ENCODE data around the gene RIT2.

RIT2 gene

DNA sequence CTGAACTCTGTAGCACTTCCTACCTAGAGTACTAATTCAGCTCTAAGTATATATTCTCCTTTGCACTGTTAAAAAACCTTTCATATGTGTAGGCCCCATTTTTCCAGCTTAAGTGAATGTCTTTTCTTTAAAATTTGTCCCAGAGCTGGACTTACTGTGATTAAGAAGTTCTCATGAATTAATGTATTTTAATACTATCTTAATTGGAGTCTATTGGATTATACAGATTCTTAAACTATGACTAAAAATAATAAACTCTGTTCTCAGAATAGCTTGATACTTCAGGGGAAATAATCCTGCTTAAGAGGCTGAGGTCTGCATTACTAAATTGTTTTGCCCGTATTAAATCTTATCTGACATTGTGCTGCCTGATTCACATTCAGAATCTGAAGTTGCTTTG is 223.3 kb downstream of the RIT2 start:
- Histone ChIP-seq H3K9me3 (ENCODE audit: insufficient read depth, low read depth, low read length) (no peaks in the 10 kb centered on the region), H3K27me3 (ENCODE audit: insufficient read depth, low read length) (no peaks in the 10 kb centered on the region), H3K9ac (ENCODE audit: low read depth, low read length) (no peak overlapping the region), H3K4me3 (ENCODE audit: low read length) (no peak overlapping the region), H3K36me3 (ENCODE audit: insufficient read depth, low read length) (no peaks in the 10 kb centered on the region), H3K4me1 (ENCODE audit: insufficient read depth, low read length) (no peaks in the 10 kb centered on the region; the same call in 1 of the 2 replicates), H3K27ac (ENCODE audit: low read depth, low read length) (no peak overlapping the region)
- WGBS, result 97% methylated on average over 1 of the region's 1 CpG

DNA sequence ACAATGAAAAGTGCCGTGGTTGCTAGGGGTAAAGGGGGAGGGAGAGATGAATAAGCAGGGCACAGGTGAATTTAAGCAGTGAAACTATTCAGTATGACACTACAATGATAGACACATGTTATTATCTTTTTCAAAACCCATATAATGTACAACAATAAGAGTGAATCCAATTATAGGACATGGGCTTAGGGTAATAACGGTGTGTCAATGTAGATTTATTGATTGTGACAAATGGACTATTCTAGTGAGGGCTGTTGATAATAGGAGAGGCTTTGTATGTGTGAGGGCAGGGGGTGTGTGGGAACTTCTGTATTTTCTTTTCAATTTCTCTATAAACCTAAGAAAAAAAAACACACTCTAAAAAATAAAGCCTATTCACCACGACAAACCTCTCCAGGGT is 223.8 kb downstream of the RIT2 start:
- Histone ChIP-seq H3K36me3 (ENCODE audit: insufficient read depth, low read length) (no peaks in the 10 kb centered on the region), H3K27ac (ENCODE audit: low read depth, low read length) (no peak overlapping the region), H3K4me1 (ENCODE audit: insufficient read depth, low read length) (no peaks in the 10 kb centered on the region; the same call in 1 of the 2 replicates), H3K4me3 (ENCODE audit: low read length) (no peak overlapping the region), H3K9ac (ENCODE audit: low read depth, low read length) (no peak overlapping the region), H3K27me3 (ENCODE audit: insufficient read depth, low read length) (no peaks in the 10 kb centered on the region), H3K9me3 (ENCODE audit: insufficient read depth, low read depth, low read length) (no peaks in the 10 kb centered on the region)
- WGBS, result 97% methylated on average over 3 of the region's 3 CpGs

- Histone ChIP-seq H3K27ac (ENCODE audit: low read depth, low read length) (no peak overlapping the region), H3K9ac (ENCODE audit: low read depth, low read length) (no peak overlapping the region), H3K4me1 (ENCODE audit: insufficient read depth, low read length) (no peaks in the 10 kb centered on the region; the same call in 1 of the 2 replicates), H3K9me3 (ENCODE audit: insufficient read depth, low read depth, low read length) (no peaks in the 10 kb centered on the region), H3K36me3 (ENCODE audit: insufficient read depth, low read length) (no peaks in the 10 kb centered on the region), H3K4me3 (ENCODE audit: low read length) (no peak overlapping the region), H3K27me3 (ENCODE audit: insufficient read depth, low read length) (no peaks in the 10 kb centered on the region)
- 94% methylated on average over 2 of the region's 3 CpGs for WGBS
These were observed 232.3 kb downstream of the RIT2 start for GRCh38 chr18:42883169-42883568.

DNA sequence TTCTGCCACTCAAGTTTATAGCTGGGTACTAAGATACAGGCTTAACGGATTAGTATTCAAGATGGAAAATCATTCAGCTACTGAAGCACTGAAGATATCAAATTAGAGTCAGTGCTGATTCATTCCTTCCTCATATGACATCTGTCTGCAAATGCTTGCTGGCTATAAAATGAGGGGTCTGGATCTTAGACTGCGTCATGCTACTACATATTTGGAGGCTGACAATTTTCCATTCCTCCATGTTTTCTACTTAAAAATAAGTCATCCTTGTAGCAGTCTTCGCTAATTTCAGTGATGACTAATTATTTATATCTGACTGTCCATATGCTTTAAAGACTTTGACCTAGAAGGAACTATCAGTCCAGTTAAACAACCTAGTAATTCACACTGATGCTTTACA is 233.4 kb downstream of the RIT2 start:
- no peak overlapping the region for H3K4me3 ChIP-seq (ENCODE audit: low read length)
- no peaks in the 10 kb centered on the region for H3K36me3 ChIP-seq (ENCODE audit: insufficient read depth, low read length)
- no peak overlapping the region for H3K27ac ChIP-seq (ENCODE audit: low read depth, low read length)
- 94% methylated on average over 3 of the region's 3 CpGs for WGBS
- no peak overlapping the region for H3K9ac ChIP-seq (ENCODE audit: low read depth, low read length)
- H3K4me1 ChIP-seq (ENCODE audit: insufficient read depth, low read length), result no peaks in the 10 kb centered on the region; the same call in 1 of the 2 replicates
- H3K27me3 ChIP-seq (ENCODE audit: insufficient read depth, low read length), result no peaks in the 10 kb centered on the region
- H3K9me3 ChIP-seq (ENCODE audit: insufficient read depth, low read depth, low read length), result no peaks in the 10 kb centered on the region

GRCh38 chr18:42872838-42873237 is 242.6 kb downstream of the RIT2 start:
- Histone ChIP-seq H3K4me1 (ENCODE audit: insufficient read depth, low read length) (no peaks in the 10 kb centered on the region), H3K36me3 (ENCODE audit: insufficient read depth, low read length) (no peaks in the 10 kb centered on the region), H3K4me3 (ENCODE audit: low read length) (no peak overlapping the region), H3K27ac (ENCODE audit: low read depth, low read length) (no peak overlapping the region), H3K9me3 (ENCODE audit: insufficient read depth, low read depth, low read length) (no peaks in the 10 kb centered on the region), H3K9ac (ENCODE audit: low read depth, low read length) (no peak overlapping the region), H3K27me3 (ENCODE audit: insufficient read depth, low read length) (no peaks in the 10 kb centered on the region)
- 97% methylated on average over 2 of the region's 2 CpGs for WGBS

DNA sequence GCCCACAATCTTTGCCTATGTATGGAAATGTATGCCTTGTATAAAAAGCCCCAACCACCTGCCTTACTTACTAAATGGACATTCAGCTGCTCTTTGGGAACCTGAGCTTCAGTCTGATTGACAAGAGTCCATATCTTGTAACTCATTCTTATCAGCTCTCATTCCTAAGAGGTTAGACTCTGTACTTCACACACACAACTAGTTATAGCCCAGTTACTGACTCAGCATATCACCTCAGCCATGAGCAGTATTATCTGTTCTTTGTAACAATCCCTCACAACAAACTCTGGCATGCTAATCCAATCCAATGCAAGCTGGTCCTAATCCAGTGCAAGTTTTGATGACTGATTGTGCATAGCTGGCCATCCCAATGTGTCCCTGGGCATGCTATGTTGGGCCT is 250.6 kb downstream of the RIT2 start:
- Histone ChIP-seq H3K4me3 (ENCODE audit: low read length) (no peak overlapping the region), H3K27me3 (ENCODE audit: insufficient read depth, low read length) (no peaks in the 10 kb centered on the region), H3K9me3 (ENCODE audit: insufficient read depth, low read depth, low read length) (no peaks in the 10 kb centered on the region), H3K36me3 (ENCODE audit: insufficient read depth, low read length) (no peaks in the 10 kb centered on the region), H3K9ac (ENCODE audit: low read depth, low read length) (no peak overlapping the region), H3K27ac (ENCODE audit: low read depth, low read length) (no peak overlapping the region), H3K4me1 (ENCODE audit: insufficient read depth, low read length) (no peaks in the 10 kb centered on the region)

GRCh38 chr18:42861271-42861670 is 254.2 kb downstream of the RIT2 start:
- Histone ChIP-seq H3K27me3 (ENCODE audit: insufficient read depth, low read length) (no peaks in the 10 kb centered on the region), H3K4me1 (ENCODE audit: insufficient read depth, low read length) (no peaks in the 10 kb centered on the region), H3K4me3 (ENCODE audit: low read length) (no peak overlapping the region), H3K9me3 (ENCODE audit: insufficient read depth, low read depth, low read length) (no peaks in the 10 kb centered on the region), H3K36me3 (ENCODE audit: insufficient read depth, low read length) (no peaks in the 10 kb centered on the region), H3K27ac (ENCODE audit: low read depth, low read length) (no peak overlapping the region), H3K9ac (ENCODE audit: low read depth, low read length) (no peak overlapping the region)

DNA sequence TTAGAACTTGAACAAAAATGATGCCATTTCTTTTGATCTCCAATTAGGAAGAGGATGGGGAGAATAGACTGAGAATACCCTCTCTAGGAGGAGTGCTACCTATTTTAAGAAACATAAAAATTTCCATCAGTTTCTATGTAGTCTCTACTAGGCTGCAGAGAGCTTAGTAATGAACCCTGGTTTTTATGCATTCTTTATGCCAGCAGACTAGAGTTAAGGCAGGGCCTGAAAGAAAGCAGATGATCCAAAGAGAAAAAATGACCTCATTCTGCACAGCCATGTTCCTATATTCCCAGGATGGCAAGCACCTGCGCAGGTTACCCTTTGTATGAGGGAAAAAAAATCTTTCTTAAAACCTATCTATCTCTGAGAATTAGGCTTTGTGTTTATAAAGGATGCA is 254.9 kb downstream of the RIT2 start:
- H3K9me3 ChIP-seq (ENCODE audit: insufficient read depth, low read depth, low read length), result no peaks in the 10 kb centered on the region
- WGBS, result no CpG with 5 or more reads among the region's 1 CpG
- no peak overlapping the region for H3K27ac ChIP-seq (ENCODE audit: low read depth, low read length)
- no peaks in the 10 kb centered on the region for H3K27me3 ChIP-seq (ENCODE audit: insufficient read depth, low read length)
- no peaks in the 10 kb centered on the region for H3K36me3 ChIP-seq (ENCODE audit: insufficient read depth, low read length)
- no peak overlapping the region for H3K9ac ChIP-seq (ENCODE audit: low read depth, low read length)
- no peak overlapping the region for H3K4me3 ChIP-seq (ENCODE audit: low read length)
- no peaks in the 10 kb centered on the region for H3K4me1 ChIP-seq (ENCODE audit: insufficient read depth, low read length)

- no peaks in the 10 kb centered on the region for H3K27me3 ChIP-seq (ENCODE audit: insufficient read depth, low read length)
- H3K36me3 ChIP-seq (ENCODE audit: insufficient read depth, low read length), result no peaks in the 10 kb centered on the region
- no peaks in the 10 kb centered on the region; the same call in 1 of the 2 replicates for H3K4me1 ChIP-seq (ENCODE audit: insufficient read depth, low read length)
- no peak overlapping the region for H3K4me3 ChIP-seq (ENCODE audit: low read length)
- no peaks in the 10 kb centered on the region for H3K9me3 ChIP-seq (ENCODE audit: insufficient read depth, low read depth, low read length)
- no peak overlapping the region for H3K9ac ChIP-seq (ENCODE audit: low read depth, low read length)
- H3K27ac ChIP-seq (ENCODE audit: low read depth, low read length), result no peak overlapping the region
These were observed 255.5 kb downstream of the RIT2 start for GRCh38 chr18:42860011-42860410.

DNA sequence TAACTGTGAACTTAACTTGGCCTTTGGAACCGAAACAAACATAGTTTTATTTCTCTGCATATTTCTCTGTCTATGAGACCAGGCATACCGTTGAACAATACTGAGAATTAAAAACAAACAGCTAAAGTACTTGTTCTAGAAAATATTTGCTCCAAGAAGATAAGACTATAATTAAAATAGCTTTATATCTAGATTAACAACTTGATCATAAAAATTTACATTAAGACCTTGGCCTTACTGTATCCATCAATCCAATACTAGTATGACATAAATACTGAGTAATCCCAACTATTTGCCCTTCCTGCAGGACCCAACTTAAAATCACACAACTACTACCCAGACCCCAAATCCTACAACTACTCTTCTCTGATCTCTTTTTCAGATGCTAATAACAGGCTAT is 260.9 kb downstream of the RIT2 start:
- no peak overlapping the region for H3K9ac ChIP-seq (ENCODE audit: low read depth, low read length)
- H3K4me3 ChIP-seq (ENCODE audit: low read length), result no peak overlapping the region
- H3K9me3 ChIP-seq (ENCODE audit: insufficient read depth, low read depth, low read length), result no peaks in the 10 kb centered on the region
- H3K27ac ChIP-seq (ENCODE audit: low read depth, low read length), result no peak overlapping the region
- peaks cover 5% of the 10 kb centered on the region; the same call in 1 of the 2 replicates for H3K4me1 ChIP-seq (ENCODE audit: insufficient read depth, low read length)
- WGBS, result 92% methylated on average over 2 of the region's 2 CpGs
- H3K36me3 ChIP-seq (ENCODE audit: insufficient read depth, low read length), result no peaks in the 10 kb centered on the region
- H3K27me3 ChIP-seq (ENCODE audit: insufficient read depth, low read length), result no peaks in the 10 kb centered on the region

DNA sequence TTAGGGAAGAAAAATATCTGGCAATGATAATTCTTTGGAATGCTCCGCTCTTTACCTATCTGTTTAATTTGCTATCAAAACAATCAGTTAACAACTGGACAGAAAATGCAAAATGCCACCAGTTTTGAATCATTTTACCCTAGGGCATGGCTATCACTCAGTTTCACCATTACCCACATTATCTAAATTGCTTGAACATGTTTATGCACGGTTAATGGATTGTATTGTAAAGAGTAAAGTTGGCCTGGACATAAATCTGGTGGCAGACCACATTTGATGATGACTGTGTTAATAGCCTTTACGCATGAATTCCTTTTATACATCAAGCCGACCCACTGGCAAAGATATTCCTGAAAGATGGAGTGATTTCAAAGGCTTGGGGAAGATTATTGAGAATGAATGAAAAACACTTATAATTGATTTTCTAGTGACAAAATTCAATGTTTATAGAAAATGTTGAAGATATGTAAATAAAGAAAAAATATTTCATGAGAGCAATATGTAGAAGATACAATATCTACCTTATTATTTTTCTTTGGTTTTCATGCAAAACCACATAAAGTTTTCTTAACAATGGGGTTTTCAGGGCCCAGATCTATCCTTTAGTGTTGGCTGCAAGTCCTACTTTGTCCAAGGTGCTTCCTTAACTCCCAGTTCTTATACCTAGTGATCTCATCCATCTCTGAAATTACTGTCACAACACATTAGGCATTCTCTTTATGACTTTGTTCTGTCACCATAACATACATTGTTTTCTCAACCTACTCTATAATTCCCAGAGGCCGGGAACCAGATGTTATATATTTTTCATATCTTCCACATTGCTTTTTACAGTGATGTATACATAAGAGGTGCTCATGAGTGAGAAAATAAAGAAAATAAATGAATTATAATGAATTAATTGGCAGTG is 265.1 kb downstream of the RIT2 start:
- WGBS, result 95% methylated on average over 4 of the region's 5 CpGs
- no peak overlapping the region for H3K9ac ChIP-seq (ENCODE audit: low read depth, low read length)
- H3K9me3 ChIP-seq (ENCODE audit: insufficient read depth, low read depth, low read length), result no peaks in the 10 kb centered on the region
- H3K27ac ChIP-seq (ENCODE audit: low read depth, low read length), result no peak overlapping the region
- H3K36me3 ChIP-seq (ENCODE audit: insufficient read depth, low read length), result no peaks in the 10 kb centered on the region
- peaks cover 5% of the 10 kb centered on the region; the same call in 1 of the 2 replicates for H3K4me1 ChIP-seq (ENCODE audit: insufficient read depth, low read length)
- no peaks in the 10 kb centered on the region for H3K27me3 ChIP-seq (ENCODE audit: insufficient read depth, low read length)
- no peak overlapping the region for H3K4me3 ChIP-seq (ENCODE audit: low read length)

Data from HUES64 (cell line).